Loucy (cell line): ENCODE results near the gene PCF11.
"Not testable (repeated sequence)": the region's sequence is repeated elsewhere in the genome, so short reads cannot be mapped to it uniquely, and the experiment has no call there.

ENCODE experiments used
- H2AFZ ChIP-seq: fragments of 200-600 bp; sonication (generic); 2 replicates; pipeline ENCODE4 v1.6.0; 2016; ENCODE audit warnings: antibody characterized with exemption, mild to moderate bottlenecking, low read length, moderate library complexity
- H3F3A ChIP-seq: fragments of 200-600 bp; 2 replicates; pipeline ENCODE4 v1.6.0; 2016; ENCODE audit warnings: antibody characterized with exemption, low read depth, mild to moderate bottlenecking
- H3K27me3 ChIP-seq: fragments of 200-600 bp; sonication (generic); 2 replicates; pipeline ENCODE4 v1.6.1; 2014; ENCODE audit warnings: low read length, mild to moderate bottlenecking; ENCODE audit not compliant: insufficient read depth, poor library complexity, severe bottlenecking
- H3K36me3 ChIP-seq: fragments of 200-600 bp; sonication (generic); 2 replicates; pipeline ENCODE4 v1.6.1; 2016; ENCODE audit warnings: low read length; ENCODE audit not compliant: insufficient read depth
- H3K4me1 ChIP-seq: fragments of 200-600 bp; sonication (generic); 2 replicates; pipeline ENCODE4 v1.5.1; 2014; ENCODE audit warnings: low read length, mild to moderate bottlenecking; ENCODE audit not compliant: insufficient read depth, poor library complexity, severe bottlenecking
- H3K4me2 ChIP-seq: fragments of 200-600 bp; sonication (generic); 2 replicates; pipeline ENCODE4 v1.6.0; 2014; ENCODE audit warnings: antibody characterized with exemption, low read length, low read depth, mild to moderate bottlenecking; ENCODE audit not compliant: poor library complexity, severe bottlenecking
- H3K4me3 ChIP-seq: fragments of 200-600 bp; sonication (generic); 2 replicates; pipeline ENCODE4 v1.5.1; 2014; ENCODE audit warnings: low read length, mild to moderate bottlenecking, mixed read lengths; ENCODE audit not compliant: poor library complexity, severe bottlenecking
- H3K79me2 ChIP-seq: fragments of 200-600 bp; sonication (generic); 2 replicates; pipeline ENCODE4 v1.6.1; 2014; ENCODE audit warnings: low read length; ENCODE audit not compliant: insufficient read depth
- H3K9ac ChIP-seq: fragments of 200-600 bp; sonication (generic); 2 replicates; pipeline ENCODE4 v1.6.0; 2014; ENCODE audit warnings: mild to moderate bottlenecking, low read depth, low read length, moderate library complexity; ENCODE audit not compliant: poor library complexity, severe bottlenecking
- H3K9me2 ChIP-seq: fragments of 200-600 bp; sonication (generic); replicated peaks from 2 replicates; pipeline ENCODE4 v1.6.1; 2016; ENCODE audit warnings: low read depth, low read length, mixed read lengths
- H3K9me3 ChIP-seq: fragments of 200-600 bp; sonication (generic); 2 replicates; pipeline ENCODE4 v1.6.1; 2014; ENCODE audit warnings: mild to moderate bottlenecking, antibody characterized with exemption, low read length, low read depth; ENCODE audit not compliant: insufficient read depth
- H4K20me1 ChIP-seq: fragments of 200-600 bp; sonication (generic); 2 replicates; pipeline ENCODE4 v1.6.0; 2014; ENCODE audit warnings: antibody characterized with exemption, low read length, mild to moderate bottlenecking; ENCODE audit not compliant: insufficient read depth, poor library complexity, severe bottlenecking
- CTCF ChIP-seq: fragments of 200-600 bp; sonication (generic); conservative IDR thresholded peaks from 2 replicates; pipeline ENCODE4 v1.5.1; 2014; ENCODE audit warnings: mild to moderate bottlenecking, antibody characterized with exemption, low read length
- EZH2phosphoT487 ChIP-seq: fragments of 200-600 bp; IDR thresholded peaks from 2 replicates; pipeline ENCODE4 v1.6.1; 2018; ENCODE audit warnings: antibody characterized with exemption, mild to moderate bottlenecking, moderate library complexity, borderline replicate concordance

Gene PCF11

GRCh38 chr11:83206221-83206620 lies 49.3 kb downstream of the PCF11 start:
- Histone ChIP-seq H3K27me3 (no peaks in the 10 kb centered on the region), H3K4me1 (no peaks in the 10 kb centered on the region), H3K9me2 (no peaks in the 10 kb centered on the region; the same call in 1 of the 2 replicates), H4K20me1 (no peaks in the 10 kb centered on the region), H3K9ac (no peak overlapping the region), H2AFZ (no peak overlapping the region), H3K36me3 (no peaks in the 10 kb centered on the region), H3K9me3 (no peaks in the 10 kb centered on the region), H3F3A (no peaks in the 10 kb centered on the region), H3K4me2 (no peak overlapping the region), H3K79me2 (no peaks in the 10 kb centered on the region), H3K4me3 (no peak overlapping the region)
- TF ChIP-seq EZH2phosphoT487: no peak
- TF ChIP-seq CTCF: no peak

- H3K4me2 ChIP-seq, H3K9me3 ChIP-seq, H4K20me1 ChIP-seq, H3K79me2 ChIP-seq, H3K36me3 ChIP-seq, H3K4me1 ChIP-seq, H3F3A ChIP-seq, H3K9me2 ChIP-seq, H3K27me3 ChIP-seq, H3K4me3 ChIP-seq, H2AFZ ChIP-seq, H3K9ac ChIP-seq: not testable (repeated sequence)
These were observed 49.9 kb downstream of the PCF11 start for GRCh38 chr11:83206771-83207382.

- Histone ChIP-seq H3K36me3 (no peaks in the 10 kb centered on the region), H3K4me1 (no peaks in the 10 kb centered on the region), H4K20me1 (no peaks in the 10 kb centered on the region), H3K27me3 (no peaks in the 10 kb centered on the region), H3K4me2 (no peak overlapping the region), H3F3A (no peaks in the 10 kb centered on the region), H3K79me2 (no peaks in the 10 kb centered on the region), H3K4me3 (no peak overlapping the region), H3K9ac (no peak overlapping the region), H3K9me3 (no peaks in the 10 kb centered on the region), H3K9me2 (no peaks in the 10 kb centered on the region), H2AFZ (no peak overlapping the region)
- TF ChIP-seq EZH2phosphoT487: no peak
- peak; percentile 40 for TF ChIP-seq CTCF
These were observed 62.2 kb downstream of the PCF11 start for GRCh38 chr11:83219095-83219494.

- H3K4me2 ChIP-seq: no peak overlapping the region
- no peaks in the 10 kb centered on the region for H3K27me3 ChIP-seq
- no peaks in the 10 kb centered on the region for H3F3A ChIP-seq
- no peaks in the 10 kb centered on the region for H3K4me1 ChIP-seq
- H3K9me3 ChIP-seq: no peaks in the 10 kb centered on the region
- H4K20me1 ChIP-seq: no peaks in the 10 kb centered on the region
- TF ChIP-seq EZH2phosphoT487: no peak
- TF ChIP-seq CTCF: no peak
- no peaks in the 10 kb centered on the region for H3K36me3 ChIP-seq
- no peaks in the 10 kb centered on the region for H3K79me2 ChIP-seq
- no peak overlapping the region for H2AFZ ChIP-seq
- H3K9ac ChIP-seq: no peak overlapping the region
- H3K4me3 ChIP-seq: no peak overlapping the region
- H3K9me2 ChIP-seq: no peaks in the 10 kb centered on the region
These were observed 63.3 kb downstream of the PCF11 start for GRCh38 chr11:83220260-83220659.
